GM21717 (cell line): Measurements from ENCODE around the gene SCG2.

Experiments
- ATAC-seq: cut with Tn5 transposase; IDR thresholded peaks from one replicate; pipeline ENCODE4 v1.9.1; 2021; ENCODE audit warnings: mild to moderate bottlenecking, moderate library complexity; ENCODE audit not compliant: unreplicated experiment

The SCG2 gene

GRCh38 chr2:223582001-223582400, 20.2 kb downstream of the SCG2 start:
- ATAC-seq = no peak

DNA sequence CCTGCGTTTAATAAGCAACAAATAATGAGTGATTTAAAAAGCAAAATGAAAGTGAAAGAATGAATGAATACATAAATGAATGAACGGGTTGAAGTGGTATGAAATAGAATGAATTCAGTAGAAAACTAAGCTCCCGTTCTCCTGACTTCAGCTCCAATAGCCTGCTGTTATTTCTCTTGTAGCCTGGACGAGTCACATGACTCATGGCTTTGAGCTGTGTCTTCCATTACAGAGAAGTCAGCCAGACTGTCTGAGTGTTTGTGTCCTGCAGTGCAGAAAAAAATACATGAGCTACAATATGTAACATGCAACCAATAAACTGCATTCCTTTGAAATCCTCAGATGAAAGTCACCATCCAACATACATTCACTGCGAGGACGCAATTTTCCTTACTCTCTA, 21.2 kb downstream of the SCG2 start:
- no peak for ATAC-seq

DNA sequence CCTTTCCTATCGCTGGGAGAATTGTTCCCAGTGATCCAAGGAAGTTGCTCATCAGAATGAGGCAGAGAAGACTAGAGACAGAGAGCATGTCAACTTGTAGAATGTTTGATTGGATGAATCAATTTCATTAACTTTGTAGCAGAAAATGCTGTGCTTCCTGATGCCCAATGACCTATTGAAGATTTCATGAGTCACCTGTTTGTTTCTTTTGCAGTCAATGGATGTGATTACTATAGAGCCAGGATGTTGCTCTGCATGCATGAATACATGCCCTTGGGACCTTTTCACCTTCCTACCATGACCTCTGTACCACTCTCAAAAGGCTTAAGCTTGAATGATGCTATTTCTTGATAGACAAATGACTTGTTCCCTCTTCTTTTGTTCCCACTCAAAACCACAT, 23.3 kb downstream of the SCG2 start:
- no peak for ATAC-seq

- no peak for ATAC-seq
Observed at GRCh38 chr2:223576873-223577272, 25.3 kb downstream of the SCG2 start.

DNA sequence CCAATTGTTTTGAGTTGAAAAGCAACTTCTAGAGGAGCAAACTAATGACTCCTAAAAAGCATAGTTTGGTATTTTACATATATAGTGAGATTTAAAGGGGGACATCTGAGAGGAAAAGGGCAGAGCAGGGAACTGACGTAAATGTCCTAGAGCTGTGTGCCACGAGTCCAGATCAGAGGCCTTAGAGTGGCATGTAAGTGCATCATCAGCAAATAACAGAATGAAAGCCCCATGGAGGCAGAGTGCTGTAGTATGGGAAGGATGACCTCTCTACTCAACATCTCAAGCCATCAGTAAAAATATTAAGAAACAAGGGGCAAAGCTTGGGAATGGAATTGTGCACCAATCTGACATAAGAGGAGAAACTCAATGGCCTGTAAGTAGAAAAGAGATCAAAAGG, 31.4 kb downstream of the SCG2 start:
- ATAC-seq = no peak

DNA sequence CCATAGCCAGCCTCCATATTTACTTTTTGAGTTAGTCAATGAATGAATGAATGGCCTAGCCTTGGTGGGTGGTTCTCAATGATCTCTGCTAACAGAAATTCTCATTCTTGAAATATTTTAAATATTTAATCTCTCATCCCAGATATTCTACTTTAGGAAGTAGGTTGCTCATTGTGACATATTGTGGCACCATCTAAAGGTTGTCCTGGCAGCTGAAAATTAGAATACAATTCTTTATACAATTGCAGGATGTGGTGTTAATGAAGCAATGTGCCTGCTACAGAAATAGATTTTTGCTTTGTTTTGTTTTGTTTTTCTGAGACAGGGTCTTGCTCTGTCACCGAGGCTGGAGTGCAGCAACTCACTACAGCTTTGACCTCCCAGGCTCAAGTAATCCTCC, 35.8 kb downstream of the SCG2 start:
- no peak for ATAC-seq

DNA sequence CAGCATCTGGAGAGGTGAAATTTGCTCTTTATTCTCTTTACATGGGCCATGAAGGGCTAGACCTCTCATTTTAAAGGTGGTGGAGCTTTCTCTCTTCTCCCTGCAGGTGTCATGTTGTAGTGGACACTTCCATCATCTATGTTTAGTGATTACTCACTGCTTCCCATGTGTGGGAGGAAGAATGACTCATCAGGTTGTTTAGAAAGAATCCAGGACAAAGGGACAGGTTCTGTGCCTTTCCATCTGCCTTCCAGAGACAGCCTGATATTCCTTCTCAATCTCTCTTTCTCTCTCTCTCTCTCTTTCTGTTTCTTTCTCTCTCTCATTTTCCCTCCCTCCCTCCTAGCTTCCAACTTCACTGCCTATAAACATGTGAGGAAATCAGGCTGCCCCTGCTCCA, 38.7 kb downstream of the SCG2 start:
- no peak for ATAC-seq

- ATAC-seq = no peak
Observed at GRCh38 chr2:223562078-223562477, 40.1 kb downstream of the SCG2 start.

GRCh38 chr2:223560749-223561435, 41.3 kb downstream of the SCG2 start:
- no peak for ATAC-seq

DNA sequence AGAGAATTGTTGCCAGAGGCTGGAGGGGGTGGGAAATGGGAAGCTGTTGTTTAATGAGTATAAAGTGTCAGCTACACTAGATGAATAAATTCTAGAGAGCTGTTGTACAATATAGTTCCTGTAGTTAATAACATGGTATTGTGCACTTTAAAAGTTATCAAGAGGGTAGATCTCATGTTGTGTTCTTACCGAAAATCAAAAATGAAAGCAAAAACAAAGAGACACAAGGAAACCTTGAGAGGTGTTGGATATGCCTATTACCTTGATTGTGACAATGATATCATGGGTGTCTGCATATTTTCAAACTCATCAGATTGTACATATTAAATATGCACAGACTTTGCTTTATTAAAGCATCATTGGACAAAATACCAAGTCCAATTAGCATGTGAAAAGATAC, 43.2 kb downstream of the SCG2 start:
- no peak for ATAC-seq

- no peak for ATAC-seq
Observed at GRCh38 chr2:223554923-223555322, 47.2 kb downstream of the SCG2 start.

DNA sequence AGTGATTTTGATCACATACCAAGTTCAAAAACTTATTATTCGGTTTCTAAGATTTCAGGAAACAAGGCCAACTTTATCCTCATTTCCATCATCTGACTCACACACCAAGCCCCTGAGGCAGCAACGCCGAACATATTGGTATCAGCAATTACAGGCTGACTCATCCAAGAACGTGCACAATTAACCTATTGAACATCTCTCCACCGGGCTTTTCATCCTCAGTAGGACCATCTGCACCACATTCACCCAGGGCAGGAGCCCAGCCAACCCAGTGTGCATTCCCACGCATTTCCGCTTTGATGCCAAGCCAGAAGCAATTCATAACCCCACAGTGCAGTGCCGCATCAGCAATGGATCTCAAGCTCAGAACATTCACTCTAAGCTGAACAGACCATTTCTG, 52.9 kb downstream of the SCG2 start:
- ATAC-seq = no peak

GRCh38 chr2:223548194-223548593, 54.0 kb downstream of the SCG2 start:
- no peak for ATAC-seq
